HG03103 (cell line): Measurements from ENCODE around the gene SLC39A8.
"Not testable (repeated sequence)": the region's sequence is repeated elsewhere in the genome, so short reads cannot be mapped to it uniquely, and the experiment has no call there.

Source experiments
- ATAC-seq: cut with Tn5 transposase; IDR thresholded peaks from one replicate; pipeline ENCODE4 v1.9.1; 2021; ENCODE audit warnings: low read depth; ENCODE audit not compliant: unreplicated experiment

SLC39A8 gene

DNA sequence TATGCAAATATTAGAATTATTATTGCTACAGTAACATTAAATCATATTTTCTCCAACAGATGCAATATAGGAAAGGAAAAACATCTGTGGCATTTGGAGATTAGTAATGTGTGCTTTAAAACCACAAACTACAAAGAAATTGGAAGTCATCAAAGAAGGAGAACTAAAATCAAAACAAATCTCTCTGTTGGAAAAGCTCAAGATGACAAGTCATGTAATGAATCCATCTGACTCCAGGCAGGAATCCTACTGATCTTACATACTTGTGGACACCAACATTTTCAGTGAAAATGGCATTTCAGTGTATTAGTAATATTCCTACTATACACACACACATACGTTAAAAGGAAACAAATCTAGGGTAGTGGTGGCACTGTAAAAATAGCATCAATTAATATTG is 98.2 kb downstream of the SLC39A8 start:
- no peak for ATAC-seq

DNA sequence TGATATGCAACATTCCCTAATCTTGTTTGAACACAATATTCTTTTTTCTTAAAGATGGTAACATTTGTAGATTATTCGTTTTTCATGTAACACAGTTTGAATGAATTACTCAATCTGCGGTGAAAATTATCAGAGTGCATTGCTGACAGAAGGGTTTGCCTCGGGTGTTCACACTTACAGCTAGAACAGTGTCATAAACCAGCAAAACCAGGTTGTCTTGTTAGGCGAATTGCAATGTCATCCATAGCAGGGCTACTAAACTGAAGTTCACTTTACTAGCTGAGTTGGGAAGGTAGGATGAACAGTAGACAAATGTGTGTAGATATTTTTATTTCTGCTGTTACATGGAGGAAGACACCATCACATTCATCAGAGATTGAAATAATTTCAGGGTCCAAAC is 98.9 kb downstream of the SLC39A8 start:
- no peak for ATAC-seq

DNA sequence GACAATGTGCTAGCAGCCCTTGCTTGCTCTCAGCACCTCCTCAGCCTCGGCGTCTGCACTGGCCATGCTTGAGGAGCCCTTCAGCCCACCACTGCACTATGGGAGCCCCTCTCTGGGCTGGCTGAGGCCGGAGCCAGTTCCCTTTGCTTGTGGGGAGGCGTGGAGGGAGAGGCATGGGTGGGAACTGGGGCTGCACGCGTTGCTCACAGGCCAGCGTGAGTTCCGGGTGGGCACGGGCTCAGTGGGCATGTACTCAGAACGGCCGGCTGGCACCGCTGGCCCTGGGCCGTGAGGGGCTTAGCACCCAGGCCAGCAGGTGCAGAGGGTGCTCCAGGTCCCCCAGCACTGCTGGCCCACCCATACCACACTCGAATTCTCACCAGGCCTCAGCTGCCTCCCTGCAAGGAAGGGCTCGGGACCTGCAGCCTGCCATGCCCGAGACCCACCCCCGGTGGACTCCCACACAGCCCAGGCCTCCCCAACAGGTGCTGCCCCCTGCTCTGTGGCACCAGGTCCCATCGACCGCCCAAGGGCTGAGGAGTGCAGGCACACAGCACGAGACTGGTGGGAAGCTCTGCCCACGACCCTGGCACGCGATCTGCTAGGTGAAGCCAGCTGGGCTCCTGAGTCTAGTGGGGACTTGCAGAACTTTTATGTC is 100.3 kb downstream of the SLC39A8 start:
- ATAC-seq = no peak

DNA sequence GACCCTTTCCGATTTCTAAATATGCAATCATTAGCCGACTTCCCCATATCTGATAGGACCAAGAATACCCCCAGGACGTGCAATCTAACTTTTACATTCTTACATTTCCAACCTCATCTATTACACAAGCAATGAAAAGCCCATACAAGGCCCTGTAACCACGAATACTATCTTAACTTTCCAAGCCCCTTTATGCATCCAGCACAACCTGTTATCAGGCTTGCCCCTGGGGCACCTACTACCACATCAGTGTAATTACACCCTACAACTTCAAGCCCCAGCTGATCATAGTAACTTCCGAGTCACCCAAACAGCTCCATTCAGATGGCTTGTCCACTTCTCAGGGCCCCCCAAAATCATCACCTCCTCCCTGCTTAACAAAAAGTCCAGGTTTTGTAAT is 102.0 kb downstream of the SLC39A8 start:
- not testable (repeated sequence) for ATAC-seq

DNA sequence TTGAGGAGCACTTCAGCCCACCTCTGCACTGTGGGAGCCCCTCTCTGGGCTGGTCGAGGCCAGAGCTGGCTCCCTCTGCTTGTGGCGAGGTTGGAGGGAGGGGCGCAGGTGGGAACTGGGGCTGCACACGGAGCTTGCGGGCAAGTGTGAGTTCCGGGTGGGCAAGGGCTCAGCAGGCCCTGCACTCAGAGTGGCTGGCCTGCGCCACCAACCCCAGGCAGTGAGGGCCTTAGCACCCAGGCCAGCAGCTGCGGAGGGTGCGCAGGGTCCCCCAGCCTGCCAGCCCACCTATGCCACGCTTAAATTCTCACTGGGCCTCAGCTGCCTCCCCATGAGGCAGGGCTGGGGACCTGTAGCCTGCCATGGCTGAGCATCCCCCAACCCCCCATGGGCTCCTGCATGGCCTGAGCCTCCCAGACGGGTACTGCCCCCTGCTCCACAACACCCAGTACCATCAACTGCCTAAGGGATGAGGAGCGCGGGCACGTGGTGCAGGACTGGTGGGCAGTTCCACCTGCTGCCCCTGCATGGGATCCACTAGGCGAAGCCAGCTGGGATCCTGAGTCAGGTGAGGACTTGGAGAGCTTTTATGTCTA is 110.9 kb downstream of the SLC39A8 start:
- no peak for ATAC-seq

DNA sequence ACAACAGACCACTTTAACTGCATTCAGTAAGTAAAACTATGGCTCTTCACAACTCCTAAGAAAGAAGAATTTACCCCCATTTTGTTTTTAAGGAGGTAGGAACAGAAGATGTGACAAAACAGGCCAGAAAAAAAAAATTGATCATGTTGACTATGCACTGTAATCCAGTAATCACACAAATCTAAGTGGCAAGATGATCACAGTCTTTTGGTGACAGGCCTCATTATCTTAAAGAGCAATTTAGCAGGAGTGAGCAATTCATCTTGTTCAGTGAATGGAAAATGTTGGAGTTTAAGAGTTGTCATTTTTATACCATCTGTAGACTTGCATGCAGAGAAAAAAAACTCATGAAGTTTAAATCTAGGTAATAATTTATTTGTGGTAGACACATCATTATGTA is 115.1 kb downstream of the SLC39A8 start:
- ATAC-seq = no peak

DNA sequence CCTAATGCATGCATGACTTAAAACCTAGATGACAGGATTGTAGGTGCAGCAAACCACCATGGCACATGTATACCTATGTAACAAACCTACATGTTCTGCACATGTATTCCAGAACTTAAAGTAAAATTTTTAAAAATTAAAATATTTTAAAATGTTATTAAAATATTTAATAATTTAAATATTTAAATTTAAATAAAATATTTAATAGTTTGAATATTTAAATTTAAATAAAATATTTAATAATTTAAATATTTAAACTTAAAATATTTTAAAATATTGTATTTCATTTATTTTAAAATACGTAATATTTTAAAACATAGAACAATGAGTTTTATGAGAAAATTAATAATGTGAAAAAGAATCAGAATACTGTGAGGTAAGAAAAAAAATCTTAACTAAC is 117.9 kb downstream of the SLC39A8 start:
- ATAC-seq = no peak

DNA sequence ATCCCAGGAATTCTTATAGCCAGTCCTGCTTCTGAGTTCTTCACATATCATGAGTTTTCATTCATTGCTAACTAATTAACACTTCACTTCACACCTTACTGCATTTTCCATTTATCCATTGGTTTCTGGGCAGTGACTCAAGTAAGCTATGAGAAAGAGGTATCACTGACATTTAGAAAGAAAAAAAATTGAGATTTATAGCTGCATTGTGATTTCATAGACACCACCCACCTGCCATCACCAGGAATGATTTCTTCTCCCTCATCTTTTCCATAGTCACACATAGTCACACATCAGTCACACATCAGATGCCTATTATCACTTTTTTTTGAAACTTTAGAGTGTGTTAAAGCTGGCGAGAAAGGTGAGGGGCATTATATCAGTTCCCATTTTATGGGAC is 121.8 kb downstream of the SLC39A8 start:
- no peak for ATAC-seq

DNA sequence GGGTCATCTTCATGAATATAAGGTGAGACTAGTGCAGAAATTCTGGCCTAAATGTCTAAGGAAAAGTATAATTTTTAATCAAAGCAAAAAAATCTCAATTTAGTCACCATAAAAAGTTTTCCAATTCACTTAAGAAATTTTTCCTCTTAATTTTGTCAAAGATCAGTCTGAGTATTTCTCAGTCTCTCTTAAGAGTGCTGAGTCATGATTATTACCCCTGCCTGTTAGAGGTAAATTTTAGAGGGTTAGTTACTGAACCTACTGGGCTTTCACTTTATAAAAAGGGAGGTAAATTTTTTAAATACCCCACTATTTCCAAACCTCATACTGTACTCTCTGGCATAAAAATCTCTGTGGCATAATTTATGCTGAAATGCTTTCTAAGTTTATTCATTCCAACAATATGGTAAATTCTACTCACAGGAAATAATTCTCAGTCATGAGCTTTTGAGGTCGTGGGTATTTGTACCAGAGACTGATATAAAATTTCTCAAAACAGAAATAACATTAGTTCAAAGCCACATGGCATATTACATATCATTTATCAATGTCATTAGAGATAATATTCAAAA is 122.4 kb downstream of the SLC39A8 start:
- ATAC-seq = no peak

DNA sequence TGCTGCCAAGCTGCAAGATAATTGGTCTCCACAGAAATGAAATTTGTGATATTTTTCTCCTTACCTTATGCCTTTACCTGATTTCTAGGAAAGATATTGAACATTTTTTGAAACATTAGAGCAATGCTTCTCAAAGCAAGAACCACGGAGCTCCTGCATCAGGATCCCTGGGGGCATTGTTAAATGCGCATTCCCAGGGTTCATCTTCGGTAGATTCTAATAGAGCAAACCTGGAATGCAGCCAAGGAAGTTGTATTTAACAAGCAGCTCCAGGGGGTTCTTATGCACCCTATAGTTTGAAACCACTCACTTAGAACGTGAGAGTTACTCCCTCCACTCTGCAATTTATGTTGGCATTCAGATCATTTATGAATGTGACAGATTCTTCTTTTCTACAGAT is 126.2 kb downstream of the SLC39A8 start:
- no peak for ATAC-seq

DNA sequence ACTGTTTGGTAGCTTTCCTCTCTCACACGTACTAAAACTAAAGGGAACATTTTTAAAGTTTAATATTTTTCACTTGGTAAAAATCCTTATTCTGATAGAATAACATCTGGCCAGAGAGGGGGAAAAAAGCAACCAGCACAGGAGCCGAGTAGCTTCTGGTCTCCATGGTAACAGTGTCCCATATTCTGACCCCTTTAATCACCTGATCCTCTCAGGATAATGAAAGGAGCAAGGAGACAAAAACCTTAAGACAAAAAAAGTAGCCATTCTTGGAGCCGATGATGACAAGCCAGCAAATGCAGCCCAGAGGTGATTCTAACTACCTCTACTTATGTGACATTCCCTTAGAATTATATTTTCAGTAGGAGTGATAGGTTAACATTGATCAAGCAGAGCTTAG is 126.6 kb downstream of the SLC39A8 start:
- no peak for ATAC-seq

DNA sequence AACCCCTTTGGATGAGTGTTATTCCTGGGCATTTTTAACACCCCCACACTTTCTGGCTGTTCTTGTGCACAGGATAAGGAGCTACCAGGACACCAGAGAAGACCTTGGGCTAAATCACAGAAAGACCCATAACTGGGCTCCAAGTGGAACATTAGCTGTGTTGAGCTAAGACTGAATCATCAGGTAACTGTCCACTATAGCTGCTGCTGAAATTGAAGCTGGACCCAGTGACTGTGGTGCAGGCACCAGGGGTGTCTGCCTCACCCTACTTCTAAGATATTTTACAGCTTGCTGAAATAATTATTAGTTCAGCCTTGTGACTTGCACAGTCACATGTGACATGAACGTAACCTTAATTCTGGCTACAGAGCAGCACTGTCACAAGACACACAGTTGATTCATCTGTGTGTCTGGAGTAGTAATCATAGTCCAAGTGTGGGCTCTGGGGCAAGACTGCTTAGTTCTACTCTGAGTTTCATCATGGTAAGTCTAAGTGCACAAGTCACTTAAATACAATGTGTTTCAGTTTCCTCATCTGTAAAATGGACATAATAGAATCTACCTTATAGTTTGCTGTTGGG is 127.4 kb downstream of the SLC39A8 start:
- no peak for ATAC-seq

DNA sequence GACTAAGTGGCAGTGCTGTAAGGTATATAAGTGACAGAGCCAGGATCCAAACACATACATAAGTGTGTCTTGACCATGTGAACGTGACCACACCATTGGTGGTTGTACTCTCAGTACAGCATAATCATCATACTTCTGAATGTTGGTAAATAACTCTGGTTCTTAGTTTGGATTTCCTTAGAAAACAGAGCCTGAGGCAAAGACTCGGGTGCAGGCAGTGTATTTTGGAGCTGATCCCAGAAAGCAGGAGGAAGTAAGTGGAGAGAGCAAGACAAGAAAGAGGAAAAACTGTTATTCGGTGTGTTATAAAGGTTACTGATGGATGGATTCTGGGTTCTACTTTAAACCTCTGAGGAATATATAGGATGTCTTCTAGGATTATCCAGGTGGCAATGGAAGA is 127.9 kb downstream of the SLC39A8 start:
- ATAC-seq = no peak

DNA sequence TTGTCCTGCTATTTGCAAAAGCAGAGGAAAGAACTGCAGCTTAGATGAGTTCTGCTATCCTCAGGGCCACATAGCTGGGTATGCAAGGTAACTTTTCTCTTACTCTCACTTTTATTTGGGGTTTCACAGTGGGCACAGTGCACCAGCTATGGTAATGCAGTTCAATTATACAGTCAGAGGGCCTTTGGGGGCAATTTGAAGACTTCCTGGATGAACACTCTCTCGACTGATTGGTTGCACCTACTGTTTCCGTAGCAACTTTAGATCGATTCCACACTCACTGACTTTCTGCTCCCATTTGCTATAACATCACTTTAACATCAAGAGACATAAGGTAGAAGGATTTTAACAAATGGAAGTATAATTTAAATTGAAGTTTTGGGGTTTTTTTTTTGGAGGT is 128.6 kb downstream of the SLC39A8 start:
- ATAC-seq = no peak

DNA sequence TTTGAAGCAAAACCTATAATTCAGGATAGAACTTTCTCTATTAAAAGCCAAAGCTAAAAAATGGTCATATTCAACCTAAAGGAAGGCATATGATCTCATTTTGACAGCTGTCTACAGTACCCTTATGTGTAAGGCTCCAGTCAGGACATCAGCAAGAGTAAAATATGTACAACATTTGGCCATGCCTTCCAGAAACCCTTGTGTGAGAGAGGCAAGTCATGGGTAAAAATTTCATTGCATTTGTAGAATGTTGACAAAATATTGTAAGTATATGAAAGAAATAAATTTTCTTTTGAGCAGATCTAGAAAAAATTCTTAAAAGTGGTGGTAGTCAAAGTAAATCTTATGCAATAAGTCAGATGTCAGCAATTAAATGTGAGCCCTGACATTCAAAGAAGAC is 132.3 kb downstream of the SLC39A8 start:
- ATAC-seq = no peak
